ENCODE results near the gene DOC2B. TPM values are rescaled to one million over a fixed set of nuclear protein-coding genes. Genes with fewer than 3 reads are reported as not detected.

Gene DOC2B
- total RNA-seq, 1 donor from 2014 or later, result 0.09 TPM

DNA sequence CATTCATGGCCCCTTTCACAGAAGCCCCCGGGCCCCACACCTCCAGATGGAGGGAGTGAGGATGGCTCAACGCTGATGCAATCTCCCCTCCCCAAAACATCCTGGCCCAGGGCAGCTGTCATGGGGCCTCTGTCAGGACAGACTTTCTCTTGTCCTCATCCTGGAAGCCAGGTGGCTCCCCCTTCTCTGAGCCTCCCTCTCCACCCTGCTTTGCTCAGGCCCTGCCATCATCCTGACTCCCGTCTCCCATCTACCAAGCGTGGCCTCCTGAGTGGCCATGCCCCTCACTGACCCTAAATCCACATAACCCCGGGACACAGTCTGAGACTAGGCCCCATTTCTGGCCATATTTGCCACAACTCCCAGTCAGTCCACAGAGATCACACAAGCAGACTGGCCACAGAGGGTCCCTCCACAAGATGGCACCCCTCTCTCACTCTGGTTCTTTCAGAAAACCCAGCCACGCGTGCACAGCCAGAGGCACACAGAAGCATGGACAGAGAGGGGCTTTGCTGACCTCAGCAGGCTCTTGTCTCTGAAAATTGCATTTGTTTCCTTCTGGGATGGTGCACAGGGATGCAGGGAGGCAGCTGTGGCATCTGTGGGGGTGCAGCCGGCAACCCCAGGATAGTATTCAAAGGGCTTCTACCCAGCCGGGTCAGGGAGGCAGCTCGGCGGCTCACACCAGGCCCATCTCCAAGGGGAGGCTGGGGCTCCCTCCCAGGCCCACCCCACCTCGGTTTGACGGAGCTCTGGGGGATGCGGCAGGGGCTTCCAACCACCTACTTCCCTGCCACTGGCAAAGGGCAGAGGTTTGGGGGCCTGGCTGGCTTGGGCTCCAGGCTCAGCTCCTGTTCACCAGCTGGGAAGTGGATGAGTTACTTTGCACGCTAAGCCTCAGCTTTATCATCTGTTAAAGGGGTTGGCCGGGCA, 16.9 kb downstream of the DOC2B start:
- intact Hi-C loops (cut with micrococcal nuclease), result no loop called here

DNA sequence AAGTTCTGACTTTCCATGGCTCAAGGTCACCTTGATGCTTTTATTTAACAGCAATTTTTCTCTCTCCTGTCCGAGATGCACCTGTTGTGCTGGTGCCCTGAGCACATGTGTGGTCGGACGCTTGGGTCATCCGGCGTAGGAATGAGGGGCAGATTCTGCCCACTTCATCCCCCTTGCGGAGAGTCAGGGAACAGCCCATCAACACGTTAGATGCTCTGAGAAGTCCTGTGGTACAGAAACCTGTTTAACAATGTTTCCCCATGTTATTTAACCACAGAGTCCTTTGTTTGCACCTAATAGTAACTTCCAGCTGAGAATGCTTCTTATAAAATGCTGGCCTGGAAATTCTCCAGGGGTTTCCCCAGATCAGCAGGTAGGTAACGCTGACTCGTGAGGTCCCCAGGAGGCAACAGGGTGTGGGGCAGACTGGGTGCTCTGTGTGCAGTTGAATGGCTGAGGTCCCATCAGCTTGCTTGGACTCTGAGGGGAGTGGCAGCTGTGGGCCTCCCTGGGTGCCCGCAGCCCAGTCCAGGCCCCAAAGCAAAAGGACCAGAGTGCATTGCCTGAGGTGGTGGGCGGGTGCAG, 17.8 kb downstream of the DOC2B start:
- intact Hi-C loops (cut with micrococcal nuclease), result no loop called here

- intact Hi-C loops (cut with micrococcal nuclease), result no loop called here
Measured at GRCh38 chr17:162689-163088, 18.8 kb downstream of the DOC2B start.

- intact Hi-C loops (cut with micrococcal nuclease), result no loop called here
Measured at GRCh38 chr17:161481-161880, 20.0 kb downstream of the DOC2B start.

GRCh38 chr17:160336-160735, 21.1 kb downstream of the DOC2B start:
- intact Hi-C loops (cut with micrococcal nuclease), result no loop called here

- intact Hi-C loops (cut with micrococcal nuclease), result no loop called here
Measured at GRCh38 chr17:159609-160008, 21.8 kb downstream of the DOC2B start.

DNA sequence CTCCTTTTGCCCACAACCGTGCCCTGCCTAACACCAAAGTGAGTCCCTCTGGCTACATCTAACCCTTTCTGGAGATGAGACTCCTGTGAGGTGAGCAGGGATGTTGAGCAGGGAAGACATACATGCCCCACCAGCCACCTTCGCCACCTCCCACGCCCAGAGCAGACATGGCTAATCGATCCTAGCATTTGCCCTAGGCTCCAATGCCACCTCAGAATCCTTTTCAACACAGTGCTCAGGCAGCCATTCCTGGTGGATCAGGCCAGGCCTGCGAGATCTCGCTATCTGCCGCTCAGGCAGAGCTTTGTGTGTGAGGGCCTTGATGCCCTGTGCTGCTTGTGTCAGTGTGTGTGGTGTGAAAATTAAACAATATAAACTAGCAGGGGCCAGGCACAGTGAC, 23.1 kb downstream of the DOC2B start:
- intact Hi-C loops (cut with micrococcal nuclease), result no loop called here

GRCh38 chr17:157901-158300, 23.5 kb downstream of the DOC2B start:
- intact Hi-C loops (cut with micrococcal nuclease), result no loop called here

DNA sequence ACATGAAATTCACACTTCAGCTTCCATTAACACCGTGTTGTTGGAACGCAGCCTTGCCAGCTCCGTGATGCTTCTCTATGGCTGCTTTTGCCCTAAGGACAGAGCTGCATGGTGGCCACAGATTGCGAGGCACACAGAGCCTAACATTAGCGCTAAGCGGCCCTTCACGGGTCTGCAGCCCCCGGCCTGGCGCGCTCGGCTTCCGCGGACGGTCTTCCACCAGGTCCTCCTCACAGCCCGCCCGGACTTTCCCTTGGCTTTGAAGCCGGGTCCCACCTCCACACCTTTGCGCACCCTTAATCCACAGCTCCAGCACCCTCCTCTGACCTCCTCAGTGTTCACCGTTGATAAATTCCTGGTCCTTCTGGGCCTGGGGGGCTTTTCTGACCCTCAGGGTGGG, 24.5 kb downstream of the DOC2B start:
- intact Hi-C loops (cut with micrococcal nuclease), result no loop called here

DNA sequence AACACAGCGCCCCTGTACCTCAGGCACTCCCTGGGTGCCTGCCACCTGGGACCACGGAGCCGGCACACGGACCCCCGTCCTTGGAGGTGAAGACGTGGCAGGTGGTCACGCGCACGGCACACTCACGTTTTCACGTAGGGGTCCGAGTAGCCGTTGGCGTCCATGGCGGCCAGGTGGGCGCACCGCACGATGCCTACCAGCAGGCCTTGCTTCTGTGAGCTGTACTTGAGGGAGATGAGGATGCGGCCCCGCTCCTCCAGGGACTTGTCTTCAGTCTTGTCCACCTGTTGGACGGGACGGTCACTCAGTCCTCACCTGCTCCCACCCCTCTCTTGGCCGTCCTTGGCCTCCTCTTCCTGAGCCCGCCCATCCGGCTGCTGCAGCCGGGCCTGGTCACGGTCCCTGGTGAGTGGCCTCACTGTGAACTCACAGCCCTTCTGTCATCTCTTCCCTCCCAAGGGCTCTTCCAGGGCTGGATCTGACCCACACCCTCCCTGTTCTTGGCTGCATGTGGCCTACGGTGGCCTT, 25.3 kb downstream of the DOC2B start:
- intact Hi-C loops (cut with micrococcal nuclease), result no loop called here

DNA sequence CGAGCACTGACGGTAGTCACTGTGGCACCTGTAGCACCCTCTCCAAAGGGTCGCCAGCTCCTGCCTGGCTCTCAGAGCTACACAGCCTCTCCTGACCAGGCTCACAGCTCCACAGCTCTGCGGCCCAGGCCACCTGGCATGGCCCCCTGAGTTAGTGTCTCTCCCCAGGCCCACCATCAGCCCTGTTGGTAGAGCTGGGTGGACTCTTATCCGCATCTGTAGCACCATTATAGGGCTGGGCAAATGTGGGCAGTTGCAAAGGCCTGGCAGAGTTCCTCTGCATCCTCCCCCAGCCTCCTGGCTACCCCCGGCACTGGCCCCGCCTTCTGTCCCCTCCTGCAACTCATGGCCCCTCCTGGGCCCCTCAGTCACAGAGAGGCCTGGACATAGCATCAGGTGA, 25.9 kb downstream of the DOC2B start:
- intact Hi-C loops (cut with micrococcal nuclease), result no loop called here

DNA sequence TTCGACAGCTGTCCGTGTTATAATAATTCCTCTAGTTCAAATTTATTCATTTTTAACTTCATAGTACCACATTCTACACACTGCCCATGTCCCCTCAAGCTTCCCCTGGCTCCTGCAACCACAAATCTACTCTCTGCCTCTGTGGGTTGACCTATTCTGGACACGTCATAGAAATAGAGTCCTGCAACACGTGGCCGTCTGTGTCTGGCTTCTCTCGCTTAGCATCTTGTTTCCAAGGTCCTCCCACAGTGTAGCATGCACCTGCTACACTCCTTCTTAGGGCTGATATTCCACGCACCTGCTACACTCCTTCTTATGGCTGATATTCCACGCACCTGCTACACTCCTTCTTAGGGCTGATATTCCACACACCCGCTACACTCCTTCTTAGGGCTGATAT, 27.6 kb downstream of the DOC2B start:
- intact Hi-C loops (cut with micrococcal nuclease), result no loop called here

GRCh38 chr17:152860-153420, 28.5 kb downstream of the DOC2B start:
- intact Hi-C loops (cut with micrococcal nuclease), result no loop called here

GRCh38 chr17:151886-152859, 29.3 kb downstream of the DOC2B start:
- intact Hi-C loops (cut with micrococcal nuclease), result no loop called here

DNA sequence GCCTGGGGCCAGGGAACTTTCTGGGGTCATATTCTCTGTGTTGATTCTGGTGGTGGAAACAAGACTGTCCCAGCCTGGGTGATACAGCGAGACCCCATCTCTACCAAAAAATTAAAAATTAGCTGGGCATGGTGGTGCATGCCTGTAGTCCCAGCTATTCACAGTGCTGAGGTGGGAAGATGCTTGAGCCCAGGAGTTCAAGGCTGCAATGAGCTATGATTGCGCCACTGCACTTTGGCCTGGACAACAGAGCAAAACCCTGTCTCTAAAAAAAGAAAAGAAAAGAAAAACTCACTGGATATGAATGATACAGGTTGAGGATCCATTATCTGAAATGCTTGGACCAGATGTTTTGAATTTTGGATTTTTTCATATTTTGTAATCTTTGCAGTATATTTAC, 30.4 kb downstream of the DOC2B start:
- intact Hi-C loops (cut with micrococcal nuclease), result no loop called here

DNA sequence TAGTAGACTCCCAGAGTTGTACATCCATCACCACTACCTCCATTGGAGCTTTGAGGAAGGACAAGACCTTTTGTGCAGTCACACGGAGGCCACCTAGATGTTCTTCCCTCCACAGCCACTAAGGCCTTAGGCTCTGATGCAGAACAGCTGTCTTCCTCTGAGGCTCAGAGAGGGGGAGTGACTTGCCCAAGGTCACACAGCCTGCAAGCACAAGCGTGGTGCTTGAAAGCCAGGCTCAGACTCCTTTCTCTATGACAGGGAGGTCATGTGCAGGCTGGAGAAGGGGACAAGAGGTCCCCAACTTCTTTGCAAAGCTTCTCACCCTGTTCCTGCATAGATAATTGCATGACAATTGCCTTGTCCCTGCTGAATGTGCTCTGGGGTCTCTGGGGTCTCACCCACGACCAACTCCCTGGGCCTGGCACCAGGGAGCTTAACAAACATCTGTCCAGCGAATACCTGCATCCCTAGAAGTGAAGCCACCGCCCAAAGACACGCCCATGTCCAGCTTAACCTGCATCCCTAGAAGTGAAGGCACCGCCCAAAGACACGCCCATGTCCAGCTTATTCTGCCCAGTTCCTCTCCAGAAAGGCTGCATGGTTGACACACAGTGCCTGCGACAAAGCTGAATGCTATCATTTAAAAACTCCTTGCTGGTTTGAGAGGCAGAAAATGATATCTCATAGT, 31.4 kb downstream of the DOC2B start:
- intact Hi-C loops (cut with micrococcal nuclease), result no loop called here

GRCh38 chr17:149231-149630, 32.2 kb downstream of the DOC2B start:
- intact Hi-C loops (cut with micrococcal nuclease), result no loop called here

GRCh38 chr17:148757-149156, 32.7 kb downstream of the DOC2B start:
- intact Hi-C loops (cut with micrococcal nuclease), result no loop called here

GRCh38 chr17:147796-148740, 33.4 kb downstream of the DOC2B start:
- intact Hi-C loops (cut with micrococcal nuclease), result no loop called here
